Endodermal cell (in vitro differentiated cells): Measurements from ENCODE around the gene EIF3F. TPM values are rescaled to one million over a fixed set of nuclear protein-coding genes. Genes with fewer than 3 reads are reported as not detected.
A peak's percentile ranks its signal among the peaks of the same experiment; 100 is the strongest.

ENCODE experiments used
- DNase-seq: peaks from one replicate; pipeline ENCODE4 v3.0.0-alpha.2; 2017
- H3K27ac ChIP-seq: 2 replicates; pipeline ENCODE4 v1.5.1; 2013; ENCODE audit warnings: mild to moderate bottlenecking, low read depth, low read length, moderate library complexity
- H3K27me3 ChIP-seq: 2 replicates; pipeline ENCODE4 v1.6.1; 2013; ENCODE audit warnings: mild to moderate bottlenecking, low read length, moderate library complexity; ENCODE audit not compliant: insufficient read depth, control insufficient read depth, poor library complexity, severe bottlenecking
- H3K36me3 ChIP-seq: 2 replicates; pipeline ENCODE4 v1.7.0; 2013; ENCODE audit warnings: mild to moderate bottlenecking, low read length, moderate library complexity; ENCODE audit not compliant: control insufficient read depth, insufficient read depth
- H3K4me1 ChIP-seq: one replicate; pipeline ENCODE4 v1.7.0; 2013; ENCODE audit warnings: low read length; ENCODE audit not compliant: control insufficient read depth, insufficient read depth
- H3K4me3 ChIP-seq: 2 replicates; pipeline ENCODE4 v1.5.1; 2013; ENCODE audit warnings: mild to moderate bottlenecking, low read length, moderate library complexity
- H3K9ac ChIP-seq: 2 replicates; pipeline ENCODE4 v1.6.1; 2013; ENCODE audit warnings: mild to moderate bottlenecking, low read length, moderate library complexity; ENCODE audit not compliant: poor library complexity, severe bottlenecking; ENCODE audit errors: extremely low read depth
- H3K9me3 ChIP-seq: 2 replicates; pipeline ENCODE4 v1.6.1; 2013; ENCODE audit warnings: mild to moderate bottlenecking, low read length, moderate library complexity; ENCODE audit not compliant: control insufficient read depth
- H3K27ac Mint-ChIP-seq: 2 replicates; pipeline ENCODE4 v1.8.0; 2020; ENCODE audit warnings: mixed read lengths
- H3K27me3 Mint-ChIP-seq: 2 replicates; pipeline ENCODE4 v1.8.0; 2021; ENCODE audit warnings: mild to moderate bottlenecking, mixed read lengths; ENCODE audit not compliant: insufficient read depth
- H3K36me3 Mint-ChIP-seq: 2 replicates; pipeline ENCODE4 v1.8.0; 2020; ENCODE audit warnings: low read depth, mixed read lengths
- H3K4me1 Mint-ChIP-seq: 2 replicates; pipeline ENCODE4 v1.8.0; 2020; ENCODE audit warnings: mixed read lengths
- H3K4me3 Mint-ChIP-seq: 2 replicates; pipeline ENCODE4 v1.8.0; 2020; ENCODE audit warnings: mild to moderate bottlenecking, moderate library complexity, mixed read lengths
- H3K9me3 Mint-ChIP-seq: 2 replicates; pipeline ENCODE4 v1.8.0; 2020; ENCODE audit warnings: mild to moderate bottlenecking, mixed read lengths
- CTCF ChIP-seq: fragments of 200-600 bp; sonication (generic); conservative IDR thresholded peaks from 2 replicates; pipeline ENCODE4 v1.5.0; 2021; ENCODE audit warnings: antibody characterized with exemption, mild to moderate bottlenecking
- WGBS, 2 experiments: methylation state at CpG; one replicate each; pipeline versions ENCODE4 v1.1.5 to v1.1.7; 2013; ENCODE audit warnings: missing lambda C conversion rate in 2 of 2, mixed read lengths in 1 of 2; ENCODE audit not compliant: insufficient coverage in 1 of 2, insufficient read length in 1 of 2; 5-methylcytosine and 5-hydroxymethylcytosine counted together
- total RNA-seq, 2 donors: library from RNA; stranded (reverse); fragmentation: NEBNext Ultra II Directional in 1 of 2; extraction: Animal tissue kit (Norgen Biotek cat#: 25700) in 1 of 2; gene quantifications; 2 replicates in 1 of 2; 3 replicates in 1 of 2; pipeline ENCODE4 v1.2.1, GENCODE V29; 2021

Gene EIF3F
- total RNA-seq, 2 donors from 2014 or later, result 349 to 354 TPM

DNA sequence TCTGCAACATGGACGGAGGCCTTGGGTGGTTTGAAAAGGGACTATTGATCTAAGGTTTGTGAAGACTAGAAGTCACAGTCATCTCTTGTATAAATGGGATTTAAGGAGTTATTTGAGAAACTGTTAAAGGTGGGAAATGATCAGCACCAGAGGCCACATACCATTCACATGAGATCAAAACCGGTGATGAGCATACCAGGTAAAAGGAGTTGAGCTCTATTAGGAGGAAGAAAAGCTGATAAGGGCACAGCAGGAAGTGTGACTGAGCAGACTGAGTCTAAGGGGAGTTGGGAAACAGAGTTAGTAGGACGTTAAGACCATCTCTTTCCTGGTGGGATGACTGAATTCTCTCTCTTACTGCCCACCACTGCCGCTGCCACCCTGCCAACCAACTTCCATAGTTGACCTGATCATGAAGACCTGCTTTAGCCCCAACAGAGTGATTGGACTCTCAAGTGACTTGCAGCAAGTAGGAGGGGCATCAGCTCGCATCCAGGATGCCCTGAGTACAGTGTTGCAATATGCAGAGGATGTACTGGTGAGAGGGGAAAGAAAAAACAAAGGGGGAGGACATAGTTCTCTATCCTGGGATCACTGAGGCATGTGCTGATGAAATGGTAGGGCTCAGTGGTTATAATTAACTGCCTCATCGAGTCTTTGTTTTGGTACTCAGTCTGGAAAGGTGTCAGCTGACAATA lies 7.6 kb downstream of the EIF3F start:
- no peaks in the 10 kb centered on the region for H3K9me3 Mint-ChIP-seq
- DNase-seq, result peak; percentile 46
- no peaks in the 10 kb centered on the region for H3K27me3 ChIP-seq
- peaks cover 79% of the 10 kb centered on the region for H3K36me3 Mint-ChIP-seq
- WGBS, 2 experiments, result 82 to 84% methylated on average over 4 to 6 of the region's 6 CpGs
- no peak for TF ChIP-seq CTCF
- H3K9ac ChIP-seq, result no peak overlapping the region
- no peak overlapping the region for H3K4me3 ChIP-seq
- H3K27me3 Mint-ChIP-seq, result no peaks in the 10 kb centered on the region
- H3K27ac Mint-ChIP-seq, result peak overlapping the region; percentile 90
- H3K4me1 ChIP-seq, result peaks cover 8% of the 10 kb centered on the region
- no peak overlapping the region for H3K4me3 Mint-ChIP-seq
- H3K27ac ChIP-seq, result no peak overlapping the region
- peaks cover 9% of the 10 kb centered on the region for H3K4me1 Mint-ChIP-seq
- peaks cover 93% of the 10 kb centered on the region for H3K36me3 ChIP-seq
- H3K9me3 ChIP-seq, result no peaks in the 10 kb centered on the region

GRCh38 chr11:7999795-8000194 lies 12.7 kb downstream of the EIF3F start:
- H3K9me3 ChIP-seq, result no peaks in the 10 kb centered on the region
- WGBS, 2 experiments, result 89 to 93% methylated on average over 8 to 10 of the region's 10 CpGs
- H3K27ac ChIP-seq, result no peak overlapping the region
- Mint-ChIP-seq H3K27me3 (peaks cover 1% of the 10 kb centered on the region), H3K4me1 (peaks cover 1% of the 10 kb centered on the region), H3K4me3 (no peak overlapping the region), H3K27ac (no peak overlapping the region), H3K36me3 (peaks cover 47% of the 10 kb centered on the region), H3K9me3 (no peaks in the 10 kb centered on the region)
- H3K4me1 ChIP-seq, result no peaks in the 10 kb centered on the region
- H3K36me3 ChIP-seq, result peaks cover 53% of the 10 kb centered on the region
- no peak overlapping the region for H3K9ac ChIP-seq
- H3K4me3 ChIP-seq, result no peak overlapping the region
- no peak for TF ChIP-seq CTCF
- DNase-seq, result no peak
- no peaks in the 10 kb centered on the region for H3K27me3 ChIP-seq

DNA sequence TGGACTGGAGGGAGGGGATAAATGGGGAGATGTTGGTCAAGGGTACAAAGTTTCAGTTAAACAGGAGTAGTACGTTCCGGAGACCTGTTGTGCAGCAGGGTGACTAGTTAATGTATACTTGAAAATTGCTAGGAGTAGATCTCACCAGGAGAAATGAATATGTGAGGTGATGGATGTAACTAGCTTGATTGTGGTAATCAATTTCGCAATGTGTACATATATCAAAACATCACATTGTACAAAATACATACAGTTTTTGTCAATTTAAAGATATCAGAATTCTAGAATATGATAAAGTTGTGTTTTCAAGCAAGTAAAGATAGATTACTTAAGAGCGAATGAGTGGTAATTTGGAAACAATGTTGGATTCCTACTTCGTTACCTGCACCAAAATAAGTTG lies 13.3 kb downstream of the EIF3F start:
- Histone ChIP-seq H3K4me1 (no peaks in the 10 kb centered on the region), H3K36me3 (peaks cover 47% of the 10 kb centered on the region), H3K9me3 (no peaks in the 10 kb centered on the region), H3K9ac (no peak overlapping the region), H3K27me3 (no peaks in the 10 kb centered on the region), H3K27ac (no peak overlapping the region), H3K4me3 (no peak overlapping the region)
- WGBS, 2 experiments, result 84 to 85% methylated on average over 4 of the region's 5 CpGs
- no peak for DNase-seq
- Mint-ChIP-seq H3K27me3 (peaks cover 1% of the 10 kb centered on the region), H3K36me3 (peaks cover 41% of the 10 kb centered on the region), H3K9me3 (no peaks in the 10 kb centered on the region), H3K27ac (no peak overlapping the region), H3K4me3 (no peak overlapping the region), H3K4me1 (no peaks in the 10 kb centered on the region)
- TF ChIP-seq CTCF, result no peak
